T47D (cell line): ENCODE results near the gene TMEM184C.

Experiments
- DNase-seq, 2 experiments: peaks; one replicate each; pipeline versions ENCODE4 v3.0.0 to v3.0.0-alpha.2; 2011 to 2012; ENCODE audit warnings: low read depth in 1 of 2, low spot score in 1 of 2
- JUND ChIP-seq: IDR thresholded peaks from 2 replicates; pipeline ENCODE4 v1.6.1; 2012; ENCODE audit warnings: low read depth
- in situ Hi-C: cut with HindIII; loops from 2 replicates; pipeline ENCODE4 v1.10.0; 2016; ENCODE audit warnings: low sequenced_read_pairs, low pct_unique_long_range_greater_than_20kb

TMEM184C gene

GRCh38 chr4:147617173-147617840 is at the start of gene TMEM184C:
Gene TMEM184C, plus strand, starts transcription at chr4:147617397. Its CDS starts 560 bp downstream, at chr4:147617957.
- no peak for TF ChIP-seq JUND
- in situ Hi-C loops, result no loop called here
- peak; percentile 83 to 97 for DNase-seq

GRCh38 chr4:147570616-147571015 is 46.6 kb upstream of the TMEM184C start:
- in situ Hi-C loops, result no loop called here
- TF ChIP-seq JUND, result no peak
- DNase-seq, result no peak

- no peak for TF ChIP-seq JUND
- in situ Hi-C loops, result no loop called here
- no peak for DNase-seq
Observed at GRCh38 chr4:147571036-147571770, 46.0 kb upstream of the TMEM184C start.

GRCh38 chr4:147576084-147576483 is 41.1 kb upstream of the TMEM184C start:
- no peak for DNase-seq
- TF ChIP-seq JUND, result no peak
- in situ Hi-C loops, result no loop called here

GRCh38 chr4:147578051-147578476 is 39.1 kb upstream of the TMEM184C start:
- TF ChIP-seq JUND, result no peak
- DNase-seq, result no peak
- in situ Hi-C loops, result no loop called here

GRCh38 chr4:147578593-147578992 is 38.6 kb upstream of the TMEM184C start:
- in situ Hi-C loops, result no loop called here
- DNase-seq, result no peak
- TF ChIP-seq JUND, result no peak

- in situ Hi-C loops, result no loop called here
- TF ChIP-seq JUND, result no peak
- no peak for DNase-seq
Observed at GRCh38 chr4:147580396-147580795, 36.8 kb upstream of the TMEM184C start.

- TF ChIP-seq JUND, result no peak
- DNase-seq, result no peak
- in situ Hi-C loops, result no loop called here
Observed at GRCh38 chr4:147581606-147582350, 35.4 kb upstream of the TMEM184C start.

- no peak for TF ChIP-seq JUND
- in situ Hi-C loops, result no loop called here
- DNase-seq, result no peak
Observed at GRCh38 chr4:147582386-147583060, 34.7 kb upstream of the TMEM184C start.

GRCh38 chr4:147583876-147584275 is 33.3 kb upstream of the TMEM184C start:
- in situ Hi-C loops, result no loop called here
- TF ChIP-seq JUND, result no peak

GRCh38 chr4:147586032-147586431 is 31.2 kb upstream of the TMEM184C start:
- no peak for TF ChIP-seq JUND
- in situ Hi-C loops, result no loop called here
- no peak for DNase-seq

More at GRCh38 chr4:147583876-147584275, 33.3 kb upstream of the TMEM184C start:
- DNase-seq, result no peak

- no peak for TF ChIP-seq JUND
- no peak for DNase-seq
- in situ Hi-C loops, result no loop called here
Observed at GRCh38 chr4:147586637-147587036, 30.6 kb upstream of the TMEM184C start.
